HG03378 (cell line): ENCODE results near the gene OPN1MW.
"Not testable (repeated sequence)": the region's sequence is repeated elsewhere in the genome, so short reads cannot be mapped to it uniquely, and the experiment has no call there.

Experiments used
- ATAC-seq: cut with Tn5 transposase; IDR thresholded peaks from one replicate; pipeline ENCODE4 v1.9.1; 2021; ENCODE audit warnings: mild to moderate bottlenecking, moderate library complexity; ENCODE audit not compliant: unreplicated experiment

OPN1MW gene

GRCh38 chrX:154182296-154182695 is at the start of gene OPN1MW:
OPN1MW (plus strand) TSS chrX:154182596; CDS start chrX:154182678, 82 bp downstream.
- not testable (repeated sequence) for ATAC-seq

GRCh38 chrX:154135458-154136229 is 46.8 kb upstream of the OPN1MW start:
- ATAC-seq, result no peak

- ATAC-seq, result no peak
These were observed 45.7 kb upstream of the OPN1MW start for GRCh38 chrX:154136627-154137161.

GRCh38 chrX:154138857-154139256 is 43.5 kb upstream of the OPN1MW start:
- no peak for ATAC-seq

GRCh38 chrX:154140206-154140605 is 42.2 kb upstream of the OPN1MW start:
- no peak for ATAC-seq

GRCh38 chrX:154140742-154141141 is 41.7 kb upstream of the OPN1MW start:
- no peak for ATAC-seq

- no peak for ATAC-seq
These were observed 40.0 kb upstream of the OPN1MW start for GRCh38 chrX:154142386-154142785.

GRCh38 chrX:154142950-154143745 is 39.2 kb upstream of the OPN1MW start:
- no peak for ATAC-seq

- not testable (repeated sequence) for ATAC-seq
These were observed 38.4 kb upstream of the OPN1MW start, which contains the start of gene OPN1LW for GRCh38 chrX:154144010-154144409. OPN1LW (plus strand) TSS chrX:154144243; CDS start chrX:154144284, 41 bp downstream.

- ATAC-seq, result not testable (repeated sequence)
These were observed 31.4 kb upstream of the OPN1MW start for GRCh38 chrX:154151030-154151429.

- not testable (repeated sequence) for ATAC-seq
These were observed 26.2 kb upstream of the OPN1MW start for GRCh38 chrX:154156221-154156620.

GRCh38 chrX:154157207-154157606 is 25.2 kb upstream of the OPN1MW start:
- not testable (repeated sequence) for ATAC-seq

- ATAC-seq, result not testable (repeated sequence)
These were observed 23.1 kb upstream of the OPN1MW start for GRCh38 chrX:154159345-154159744.

- not testable (repeated sequence) for ATAC-seq
These were observed 17.5 kb upstream of the OPN1MW start for GRCh38 chrX:154164902-154165301.

- ATAC-seq, result not testable (repeated sequence)
These were observed 14.0 kb upstream of the OPN1MW start for GRCh38 chrX:154168384-154168783.

GRCh38 chrX:154172535-154172943 is 9.9 kb upstream of the OPN1MW start:
- ATAC-seq, result peak; percentile 78

- not testable (repeated sequence) for ATAC-seq
These were observed 8.0 kb upstream of the OPN1MW start for GRCh38 chrX:154174356-154174755.

GRCh38 chrX:154183794-154184193 is 1.4 kb downstream of the OPN1MW start:
- ATAC-seq, result not testable (repeated sequence)

- ATAC-seq, result not testable (repeated sequence)
These were observed 10.4 kb downstream of the OPN1MW start for GRCh38 chrX:154192846-154193245.

- ATAC-seq, result not testable (repeated sequence)
These were observed 11.9 kb downstream of the OPN1MW start for GRCh38 chrX:154194316-154194715.

- ATAC-seq, result not testable (repeated sequence)
These were observed 14.1 kb downstream of the OPN1MW start for GRCh38 chrX:154196466-154196865.
